Chondrocyte (in vitro differentiated cells): ENCODE results near the gene MYH14. TPM values are rescaled to one million over a fixed set of nuclear protein-coding genes. Genes with fewer than 3 reads are reported as not detected.
A peak's percentile ranks its signal among the peaks of the same experiment; 100 is the strongest.

ENCODE experiments used
- DNase-seq: peaks from one replicate; pipeline ENCODE4 v3.0.0; 2021; ENCODE audit warnings: mixed read lengths, low spot score
- H3K27ac Mint-ChIP-seq: one replicate; pipeline ENCODE4 v1.8.0; 2021; ENCODE audit warnings: mild to moderate bottlenecking, moderate library complexity, mixed read lengths; ENCODE audit not compliant: unreplicated experiment
- H3K27me3 Mint-ChIP-seq: 2 replicates; pipeline ENCODE4 v1.8.0; 2021; ENCODE audit warnings: low read depth, mixed read lengths
- H3K36me3 Mint-ChIP-seq: 2 replicates; pipeline ENCODE4 v1.8.0; 2021; ENCODE audit warnings: low read depth, mixed read lengths
- H3K4me1 Mint-ChIP-seq: 2 replicates; pipeline ENCODE4 v1.8.0; 2021; ENCODE audit warnings: low read depth, mild to moderate bottlenecking, mixed read lengths
- H3K4me3 Mint-ChIP-seq: one replicate; pipeline ENCODE4 v1.8.0; 2021; ENCODE audit warnings: mild to moderate bottlenecking, moderate library complexity, mixed read lengths; ENCODE audit not compliant: unreplicated experiment
- H3K9me3 Mint-ChIP-seq: 2 replicates; pipeline ENCODE4 v1.8.0; 2021; ENCODE audit warnings: low read depth, mixed read lengths
- CTCF ChIP-seq: fragments of 200-600 bp; sonication (generic); IDR thresholded peaks from 2 replicates; pipeline ENCODE4 v1.5.0; 2021; ENCODE audit warnings: antibody characterized with exemption, mild to moderate bottlenecking, moderate library complexity
- total RNA-seq: library from RNA; stranded (reverse); gene quantifications from 3 replicates; pipeline ENCODE4 v1.2.1, GENCODE V29; 2021

The MYH14 gene
- total RNA-seq, 1 donor from 2014 or later: 10.2 TPM

GRCh38 chr19:50315773-50316448 lies 112.5 kb downstream of the MYH14 start:
- peak overlapping the region; percentile 63 for H3K4me3 Mint-ChIP-seq
- H3K36me3 Mint-ChIP-seq: peaks cover 3% of the 10 kb centered on the region
- H3K27me3 Mint-ChIP-seq: peaks cover 44% of the 10 kb centered on the region
- DNase-seq: peak; percentile 58
- no peaks in the 10 kb centered on the region for H3K9me3 Mint-ChIP-seq
- no peak overlapping the region for H3K27ac Mint-ChIP-seq
- TF ChIP-seq CTCF: no peak
- peaks cover 15% of the 10 kb centered on the region for H3K4me1 Mint-ChIP-seq

- Mint-ChIP-seq H3K4me1 (peaks cover 15% of the 10 kb centered on the region), H3K27ac (no peak overlapping the region), H3K4me3 (no peak overlapping the region), H3K9me3 (no peaks in the 10 kb centered on the region), H3K36me3 (peaks cover 3% of the 10 kb centered on the region), H3K27me3 (peaks cover 40% of the 10 kb centered on the region)
- peak; percentile 51 for DNase-seq
- TF ChIP-seq CTCF: no peak
Observed at GRCh38 chr19:50317115-50317514, 113.7 kb downstream of the MYH14 start.

- TF ChIP-seq CTCF: no peak
- Mint-ChIP-seq H3K27ac (no peak overlapping the region), H3K9me3 (no peaks in the 10 kb centered on the region), H3K4me1 (peaks cover 12% of the 10 kb centered on the region), H3K36me3 (peaks cover 8% of the 10 kb centered on the region), H3K4me3 (no peak overlapping the region), H3K27me3 (peaks cover 32% of the 10 kb centered on the region)
- DNase-seq: no peak
Observed at GRCh38 chr19:50318438-50318837, 115.0 kb downstream of the MYH14 start.

- no peak for TF ChIP-seq CTCF
- peaks cover 12% of the 10 kb centered on the region for H3K4me1 Mint-ChIP-seq
- peak; percentile 70 for DNase-seq
- no peaks in the 10 kb centered on the region for H3K9me3 Mint-ChIP-seq
- H3K27me3 Mint-ChIP-seq: peaks cover 26% of the 10 kb centered on the region
- H3K27ac Mint-ChIP-seq: no peak overlapping the region
- H3K4me3 Mint-ChIP-seq: no peak overlapping the region
- peaks cover 8% of the 10 kb centered on the region for H3K36me3 Mint-ChIP-seq
Observed at GRCh38 chr19:50319156-50319555, 115.7 kb downstream of the MYH14 start.

GRCh38 chr19:50320051-50320450 lies 116.6 kb downstream of the MYH14 start:
- peaks cover 8% of the 10 kb centered on the region for H3K36me3 Mint-ChIP-seq
- H3K4me1 Mint-ChIP-seq: peaks cover 6% of the 10 kb centered on the region
- no peak overlapping the region for H3K4me3 Mint-ChIP-seq
- peak; percentile 53 for DNase-seq
- H3K27ac Mint-ChIP-seq: no peak overlapping the region
- no peaks in the 10 kb centered on the region for H3K9me3 Mint-ChIP-seq
- peaks cover 19% of the 10 kb centered on the region for H3K27me3 Mint-ChIP-seq
- TF ChIP-seq CTCF: no peak
